Ascending aorta (tissue), 2 donors: Measurements from ENCODE around the gene MACROH2A1. TPM values are rescaled to one million over a fixed set of nuclear protein-coding genes. Genes with fewer than 3 reads are reported as not detected.

Experiments used
- DNase-seq, 2 donors: peaks; one replicate each; pipeline ENCODE4 v3.0.0-alpha.2; 2019; ENCODE audit warnings: low spot score in 2 of 2
- H3K27ac ChIP-seq, 2 donors: fragments of 200-600 bp; sonication (generic); one replicate each; pipeline ENCODE4 v1.5.1; 2016 to 2017; ENCODE audit warnings: mild to moderate bottlenecking in 1 of 2
- H3K27me3 ChIP-seq: fragments of 200-600 bp; sonication (generic); one replicate; pipeline ENCODE4 v1.5.1; 2017
- H3K36me3 ChIP-seq, 2 donors: fragments of 200-600 bp; sonication (generic); one replicate each; pipeline ENCODE4 v1.5.1; 2016
- H3K4me1 ChIP-seq, 2 donors: fragments of 200-600 bp; sonication (generic); one replicate each; pipeline ENCODE4 v1.5.1; 2016 to 2017; ENCODE audit warnings: mild to moderate bottlenecking in 1 of 2
- H3K4me3 ChIP-seq, 2 donors: fragments of 200-600 bp; sonication (generic); one replicate each; pipeline ENCODE4 v1.5.1; 2016 to 2017; ENCODE audit warnings: mild to moderate bottlenecking in 1 of 2
- H3K9me3 ChIP-seq, 2 donors: fragments of 200-600 bp; sonication (generic); one replicate each; pipeline ENCODE4 v1.5.1; 2016
- intact Hi-C: fragments of 100-400 bp; cut with DNase I; formaldehyde crosslinking; loops from one replicate; pipeline ENCODE4 v1.15.1; 2023
- total RNA-seq: library from RNA; depleted of rRNA; stranded (reverse); fragments of >200 nt; gene quantifications from one replicate; pipeline ENCODE4 v1.1.0, GENCODE V29; 2016
- TF ChIP-seq, protein P1 (sequence below), 3 experiments: fragments of 200-600 bp in 2 of 3; fragments of 450-650 bp in 1 of 3; sonication (generic) in 2 of 3; IDR thresholded peaks; one replicate each; pipeline ENCODE4 v1.5.1; 2016 to 2019; ENCODE audit warnings: antibody characterized with exemption in 3 of 3, mild to moderate bottlenecking in 1 of 3, moderate library complexity in 1 of 3

The MACROH2A1 gene
- total RNA-seq, 1 donor from 2014 or later, result 216 TPM

DNA sequence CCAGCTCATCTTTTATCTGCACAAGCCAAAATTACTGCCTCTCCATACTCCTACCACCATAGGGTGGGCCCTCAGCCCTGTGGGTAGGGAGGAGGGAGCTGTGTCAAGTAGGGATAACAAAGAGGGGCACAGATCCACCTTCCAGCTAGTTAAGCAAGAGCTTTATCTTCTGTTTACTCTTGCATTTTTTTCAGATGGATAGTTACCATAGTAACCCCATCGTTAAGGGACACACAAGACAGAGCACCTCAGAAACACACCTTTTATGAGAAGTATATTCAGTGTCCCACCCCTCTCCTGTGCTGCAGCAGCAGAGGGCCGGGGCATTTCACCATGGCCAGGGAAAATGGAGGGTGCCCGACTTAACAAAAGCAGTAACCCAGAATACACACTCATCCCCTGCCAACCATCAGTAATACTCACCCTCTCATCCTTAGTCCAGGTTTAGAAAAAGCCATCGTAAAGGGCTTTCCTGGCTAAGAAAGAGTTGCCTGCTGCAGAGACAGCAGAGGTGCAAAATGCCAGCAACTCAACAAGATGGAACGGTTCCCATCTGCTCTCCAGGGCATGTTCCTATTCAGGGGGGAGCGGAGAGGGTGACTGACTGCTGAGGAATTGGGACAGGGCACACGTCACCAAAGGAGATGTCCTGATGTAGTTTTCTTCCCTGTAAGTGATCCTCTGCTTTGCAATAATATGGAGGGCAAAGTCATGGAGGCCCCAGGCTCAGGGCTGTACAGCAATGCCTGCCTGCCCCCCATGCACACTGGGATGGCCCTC, 25.1 kb downstream of the MACROH2A1 start:
- DNase-seq, result no peak
- H3K27me3 ChIP-seq, result no peaks in the 10 kb centered on the region
- peaks cover 35 to 38% of the 10 kb centered on the region in 2 donors for H3K36me3 ChIP-seq
- intact Hi-C loops, result no loop called here
- H3K4me1 ChIP-seq, result peaks cover 0 to 19% of the 10 kb centered on the region in 2 donors
- no peaks in the 10 kb centered on the region for H3K9me3 ChIP-seq
- peak overlapping the region in 1 of 2 donors; percentile 28 for H3K27ac ChIP-seq
- TF ChIP-seq, protein P1, sequence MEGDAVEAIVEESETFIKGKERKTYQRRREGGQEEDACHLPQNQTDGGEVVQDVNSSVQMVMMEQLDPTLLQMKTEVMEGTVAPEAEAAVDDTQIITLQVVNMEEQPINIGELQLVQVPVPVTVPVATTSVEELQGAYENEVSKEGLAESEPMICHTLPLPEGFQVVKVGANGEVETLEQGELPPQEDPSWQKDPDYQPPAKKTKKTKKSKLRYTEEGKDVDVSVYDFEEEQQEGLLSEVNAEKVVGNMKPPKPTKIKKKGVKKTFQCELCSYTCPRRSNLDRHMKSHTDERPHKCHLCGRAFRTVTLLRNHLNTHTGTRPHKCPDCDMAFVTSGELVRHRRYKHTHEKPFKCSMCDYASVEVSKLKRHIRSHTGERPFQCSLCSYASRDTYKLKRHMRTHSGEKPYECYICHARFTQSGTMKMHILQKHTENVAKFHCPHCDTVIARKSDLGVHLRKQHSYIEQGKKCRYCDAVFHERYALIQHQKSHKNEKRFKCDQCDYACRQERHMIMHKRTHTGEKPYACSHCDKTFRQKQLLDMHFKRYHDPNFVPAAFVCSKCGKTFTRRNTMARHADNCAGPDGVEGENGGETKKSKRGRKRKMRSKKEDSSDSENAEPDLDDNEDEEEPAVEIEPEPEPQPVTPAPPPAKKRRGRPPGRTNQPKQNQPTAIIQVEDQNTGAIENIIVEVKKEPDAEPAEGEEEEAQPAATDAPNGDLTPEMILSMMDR (IDR thresholded peaks at IDR 0.05), result no peak
- H3K4me3 ChIP-seq, result no peak overlapping the region

DNA sequence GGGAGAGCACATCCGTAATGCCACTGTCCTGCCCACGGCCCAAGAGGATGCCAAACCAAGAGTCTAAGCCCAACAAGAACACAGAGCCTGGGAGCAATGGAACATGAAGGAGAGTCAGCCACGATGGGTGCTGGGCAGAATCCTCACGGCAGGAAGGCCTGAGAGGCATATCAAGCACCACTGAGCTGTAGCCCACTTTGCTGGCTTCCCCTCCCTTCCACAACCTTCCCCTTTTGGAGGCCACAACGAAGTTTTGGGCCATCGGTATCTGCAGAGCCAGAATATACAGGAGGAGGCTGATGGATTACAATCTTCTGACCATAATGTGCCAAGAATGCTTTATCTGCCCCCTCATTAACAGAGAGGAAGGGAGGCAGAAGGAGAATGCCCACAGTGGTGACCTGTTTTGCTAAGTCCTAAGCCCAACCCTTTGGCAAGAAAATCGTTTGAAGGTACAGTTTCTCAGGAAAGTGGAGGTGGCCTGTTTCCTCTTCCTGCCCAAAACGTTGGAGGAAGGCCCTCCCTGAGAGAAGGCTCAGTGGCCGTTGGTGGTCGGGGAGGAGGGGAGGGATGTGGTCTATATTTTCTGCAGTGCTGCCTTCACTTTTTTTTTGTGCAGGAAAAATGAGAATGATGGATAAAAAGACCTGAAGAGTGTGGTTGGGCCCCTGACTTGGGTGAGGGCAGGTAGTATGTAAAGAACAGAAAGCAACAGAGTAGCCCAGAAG, 26.2 kb downstream of the MACROH2A1 start:
- no peak for DNase-seq
- H3K27ac ChIP-seq, result no peak overlapping the region
- H3K9me3 ChIP-seq, result no peaks in the 10 kb centered on the region
- H3K4me1 ChIP-seq, result peaks cover 0 to 19% of the 10 kb centered on the region in 2 donors
- H3K27me3 ChIP-seq, result no peaks in the 10 kb centered on the region
- intact Hi-C loops, result no loop called here
- peaks cover 32 to 38% of the 10 kb centered on the region in 2 donors for H3K36me3 ChIP-seq
- no peak overlapping the region for H3K4me3 ChIP-seq
- TF ChIP-seq, protein P1 (IDR thresholded peaks at IDR 0.05), result no peak

- H3K4me3 ChIP-seq, result no peak overlapping the region
- H3K4me1 ChIP-seq, result peaks cover 0 to 19% of the 10 kb centered on the region in 2 donors
- TF ChIP-seq, protein P1 (IDR thresholded peaks at IDR 0.05), result no peak
- no peaks in the 10 kb centered on the region for H3K9me3 ChIP-seq
- H3K27me3 ChIP-seq, result no peaks in the 10 kb centered on the region
- intact Hi-C loops, result no loop called here
- no peak overlapping the region for H3K27ac ChIP-seq
- H3K36me3 ChIP-seq, result peaks cover 29 to 37% of the 10 kb centered on the region in 2 donors
- no peak for DNase-seq
Measured at GRCh38 chr5:135371622-135372232, 27.3 kb downstream of the MACROH2A1 start.

DNA sequence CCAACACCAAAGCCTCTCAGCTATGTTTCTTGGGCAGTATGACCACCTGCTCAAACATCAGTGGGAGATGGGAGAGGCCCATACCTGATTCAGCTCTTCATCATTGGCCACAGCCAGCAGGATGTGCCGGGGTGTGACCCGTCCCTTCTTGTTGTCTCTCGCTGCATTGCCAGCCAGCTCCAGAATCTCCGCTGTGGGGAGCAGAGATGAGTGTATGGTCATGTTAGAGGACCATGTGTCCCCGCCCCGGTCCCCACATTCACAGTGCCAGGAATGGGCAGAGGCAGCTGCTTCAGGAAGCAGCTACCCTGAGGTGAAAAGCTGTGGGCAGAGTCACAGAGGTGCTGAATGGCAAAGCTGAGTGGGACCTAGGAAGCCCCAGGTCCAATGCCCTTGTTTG, 29.1 kb downstream of the MACROH2A1 start:
- no peak overlapping the region for H3K27ac ChIP-seq
- no peaks in the 10 kb centered on the region for H3K27me3 ChIP-seq
- H3K36me3 ChIP-seq, result peaks cover 35 to 44% of the 10 kb centered on the region in 2 donors
- H3K4me1 ChIP-seq, result peaks cover 0 to 11% of the 10 kb centered on the region in 2 donors
- TF ChIP-seq, protein P1 (IDR thresholded peaks at IDR 0.05), result no peak
- intact Hi-C loops, result no loop called here
- H3K4me3 ChIP-seq, result no peak overlapping the region
- H3K9me3 ChIP-seq, result no peaks in the 10 kb centered on the region
- DNase-seq, result no peak

GRCh38 chr5:135367554-135367953, 31.5 kb downstream of the MACROH2A1 start:
- no peak overlapping the region for H3K27ac ChIP-seq

More at GRCh38 chr5:135367554-135367953, 31.5 kb downstream of the MACROH2A1 start:
- Histone ChIP-seq H3K36me3 (peaks cover 40 to 47% of the 10 kb centered on the region in 2 donors), H3K4me1 (no peaks in the 10 kb centered on the region), H3K4me3 (no peak overlapping the region), H3K9me3 (no peaks in the 10 kb centered on the region), H3K27me3 (no peaks in the 10 kb centered on the region)
- TF ChIP-seq, protein P1 (IDR thresholded peaks at IDR 0.05), result no peak
- DNase-seq, result no peak
- intact Hi-C loops, result no loop called here
